ENCODE results near the gene SIDT1. TPM values are rescaled to one million over a fixed set of nuclear protein-coding genes. Genes with fewer than 3 reads are reported as not detected.

SIDT1 gene
- total and polyA plus RNA-seq, 2 donors (not counting 1 experiment from before 2014, with no cell fraction given), result 53.2 to 84.4 TPM

DNA sequence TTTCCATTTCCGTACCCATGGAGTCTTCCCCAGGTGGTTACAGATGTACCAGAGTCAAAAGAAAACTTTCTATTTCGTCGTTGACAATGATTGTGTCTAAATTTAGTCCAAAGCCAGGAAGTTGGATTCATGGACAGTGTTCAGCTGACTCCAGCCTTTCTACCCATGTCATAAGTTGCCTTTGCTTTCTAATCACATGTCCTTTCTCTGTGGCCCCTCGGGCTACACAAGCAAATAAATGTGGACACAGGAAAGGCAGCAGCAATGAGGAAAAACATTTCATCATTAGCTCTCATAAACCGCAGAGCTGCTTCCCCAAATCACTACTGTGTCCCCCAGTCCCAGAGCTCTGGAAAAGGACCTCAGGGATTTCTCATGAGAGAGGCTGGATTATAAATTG, 82.0 kb downstream of the SIDT1 start:
- no peak overlapping the region for H3K4me3 ChIP-seq (ENCODE audit: control extremely low read depth in 1 of 5, extremely low read depth in 1 of 5, insufficient read depth in 1 of 5, low read depth in 2 of 5, low read length in 4 of 5)
- no peaks in the 10 kb centered on the region for H3K4me1 ChIP-seq (ENCODE audit: control insufficient read depth in 2 of 2, insufficient read depth in 2 of 2, low read length in 2 of 2)
- no peaks in the 10 kb centered on the region for H3K27me3 Mint-ChIP-seq
- no peak overlapping the region for H3K4me2 ChIP-seq (replicated peaks; ENCODE audit: low read depth, low read length, poor library complexity, severe bottlenecking)
- peaks cover 4% of the 10 kb centered on the region for H3K4me1 Mint-ChIP-seq
- peaks cover 0 to 69% of the 10 kb centered on the region in 2 experiments for H3K36me3 ChIP-seq (replicated peaks in 1 of 2; ENCODE audit: control extremely low read depth in 1 of 2, control insufficient read depth in 1 of 2, extremely low read depth in 1 of 2, insufficient read depth in 2 of 2, low read length in 1 of 2)
- no peak overlapping the region for H2AFZ ChIP-seq (ENCODE audit: insufficient read depth, low read depth, low read length, poor library complexity, severe bottlenecking)
- no peaks in the 10 kb centered on the region for H3K9me3 ChIP-seq (ENCODE audit: control extremely low read depth in 1 of 3, control insufficient read depth in 2 of 3, insufficient read depth in 1 of 3, low read length in 2 of 3)
- TF ChIP-seq, protein P1, sequence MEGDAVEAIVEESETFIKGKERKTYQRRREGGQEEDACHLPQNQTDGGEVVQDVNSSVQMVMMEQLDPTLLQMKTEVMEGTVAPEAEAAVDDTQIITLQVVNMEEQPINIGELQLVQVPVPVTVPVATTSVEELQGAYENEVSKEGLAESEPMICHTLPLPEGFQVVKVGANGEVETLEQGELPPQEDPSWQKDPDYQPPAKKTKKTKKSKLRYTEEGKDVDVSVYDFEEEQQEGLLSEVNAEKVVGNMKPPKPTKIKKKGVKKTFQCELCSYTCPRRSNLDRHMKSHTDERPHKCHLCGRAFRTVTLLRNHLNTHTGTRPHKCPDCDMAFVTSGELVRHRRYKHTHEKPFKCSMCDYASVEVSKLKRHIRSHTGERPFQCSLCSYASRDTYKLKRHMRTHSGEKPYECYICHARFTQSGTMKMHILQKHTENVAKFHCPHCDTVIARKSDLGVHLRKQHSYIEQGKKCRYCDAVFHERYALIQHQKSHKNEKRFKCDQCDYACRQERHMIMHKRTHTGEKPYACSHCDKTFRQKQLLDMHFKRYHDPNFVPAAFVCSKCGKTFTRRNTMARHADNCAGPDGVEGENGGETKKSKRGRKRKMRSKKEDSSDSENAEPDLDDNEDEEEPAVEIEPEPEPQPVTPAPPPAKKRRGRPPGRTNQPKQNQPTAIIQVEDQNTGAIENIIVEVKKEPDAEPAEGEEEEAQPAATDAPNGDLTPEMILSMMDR (IDR thresholded peaks at IDR 0.05), result no peak
- no peak for TF ChIP-seq EZH2 (IDR thresholded peaks at IDR 0.05; ENCODE audit: borderline replicate concordance, insufficient read depth, low read depth, low read length, poor library complexity, severe bottlenecking)
- H3K27ac Mint-ChIP-seq, result no peak overlapping the region
- H3K9ac ChIP-seq (ENCODE audit: low read length), result no peak overlapping the region
- intact Hi-C loops (cut with micrococcal nuclease), result no loop called here
- DNase-seq (no peak), ATAC-seq (ENCODE audit: low read depth) (no peak)
- 60% methylated on average over 1 of the region's 5 CpGs for WGBS (ENCODE audit: insufficient coverage)
- H3K4me3 Mint-ChIP-seq, result no peak overlapping the region
- ChIA-PET CTCF (no interaction called here), POLR2A (no interaction called here)
- no peak overlapping the region for H3K27ac ChIP-seq (ENCODE audit: low read length in 2 of 2)
- no peaks in the 10 kb centered on the region for H3K27me3 ChIP-seq (replicated peaks in 1 of 4; ENCODE audit: control extremely low read depth in 1 of 4, control insufficient read depth in 3 of 4, insufficient read depth in 4 of 4, low read length in 3 of 4)
- no peaks in the 10 kb centered on the region for H4K20me1 ChIP-seq (ENCODE audit: control insufficient read depth, insufficient read depth, low read length, poor library complexity, severe bottlenecking)
- H3K79me2 ChIP-seq (ENCODE audit: control insufficient read depth, insufficient read depth, low read length), result no peaks in the 10 kb centered on the region
- no peaks in the 10 kb centered on the region for H3K9me3 Mint-ChIP-seq (ENCODE audit: insufficient read depth)

DNA sequence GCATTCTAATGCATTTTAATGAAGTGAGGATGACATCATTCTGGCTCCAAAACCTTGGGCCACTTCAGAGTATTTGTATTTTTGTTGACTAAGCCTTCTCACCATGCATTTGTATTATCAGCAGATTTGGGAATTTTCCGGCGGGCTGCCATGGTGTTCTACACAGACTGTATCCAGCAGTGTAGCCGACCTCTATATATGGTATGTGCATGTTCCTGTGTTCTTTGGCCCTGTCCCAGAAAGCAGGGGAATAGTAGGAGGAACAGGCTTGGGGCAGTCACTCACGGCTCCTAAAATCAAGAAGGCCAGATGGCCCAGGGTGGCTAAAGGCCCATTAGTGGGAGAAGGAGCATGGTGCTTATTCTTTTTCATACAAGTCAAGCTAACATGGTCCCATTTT, 83.6 kb downstream of the SIDT1 start:
- Histone ChIP-seq H3K27me3 (replicated peaks in 1 of 4; ENCODE audit: control extremely low read depth in 1 of 4, control insufficient read depth in 3 of 4, insufficient read depth in 4 of 4, low read length in 3 of 4) (no peaks in the 10 kb centered on the region), H3K4me1 (ENCODE audit: control insufficient read depth in 2 of 2, insufficient read depth in 2 of 2, low read length in 2 of 2) (peaks cover 8 to 12% of the 10 kb centered on the region in 2 donors), H3K4me3 (ENCODE audit: control extremely low read depth in 1 of 5, extremely low read depth in 1 of 5, insufficient read depth in 1 of 5, low read depth in 2 of 5, low read length in 4 of 5) (no peak overlapping the region), H3K9ac (ENCODE audit: low read length) (no peak overlapping the region), H3K9me3 (ENCODE audit: control extremely low read depth in 1 of 3, control insufficient read depth in 2 of 3, insufficient read depth in 1 of 3, low read length in 2 of 3) (no peaks in the 10 kb centered on the region), H3K36me3 (replicated peaks in 1 of 2; ENCODE audit: control extremely low read depth in 1 of 2, control insufficient read depth in 1 of 2, extremely low read depth in 1 of 2, insufficient read depth in 2 of 2, low read length in 1 of 2) (peaks cover 2 to 69% of the 10 kb centered on the region in 2 experiments), H3K27ac (ENCODE audit: low read length in 2 of 2) (no peak overlapping the region), H4K20me1 (ENCODE audit: control insufficient read depth, insufficient read depth, low read length, poor library complexity, severe bottlenecking) (no peaks in the 10 kb centered on the region), H3K79me2 (ENCODE audit: control insufficient read depth, insufficient read depth, low read length) (no peaks in the 10 kb centered on the region), H3K4me2 (replicated peaks; ENCODE audit: low read depth, low read length, poor library complexity, severe bottlenecking) (no peak overlapping the region), H2AFZ (ENCODE audit: insufficient read depth, low read depth, low read length, poor library complexity, severe bottlenecking) (no peak overlapping the region)
- ATAC-seq (ENCODE audit: low read depth) (no peak), DNase-seq (no peak)
- ChIA-PET POLR2A (no interaction called here), CTCF (no interaction called here)
- Mint-ChIP-seq H3K27me3 (no peaks in the 10 kb centered on the region), H3K9me3 (ENCODE audit: insufficient read depth) (no peaks in the 10 kb centered on the region), H3K4me3 (no peak overlapping the region), H3K27ac (no peak overlapping the region), H3K4me1 (peaks cover 20% of the 10 kb centered on the region)
- TF ChIP-seq, protein P1 (IDR thresholded peaks at IDR 0.05), result no peak
- TF ChIP-seq EZH2 (IDR thresholded peaks at IDR 0.05; ENCODE audit: borderline replicate concordance, insufficient read depth, low read depth, low read length, poor library complexity, severe bottlenecking), result no peak
- intact Hi-C loops (cut with micrococcal nuclease), result no loop called here
- 100% methylated on average over 2 of the region's 4 CpGs for WGBS (ENCODE audit: insufficient coverage)
